Measurements from ENCODE around the gene CACNA2D3. TPM values are rescaled to one million over a fixed set of nuclear protein-coding genes. Genes with fewer than 3 reads are reported as not detected.

CACNA2D3 gene
- total and polyA plus RNA-seq, 4 experiments from 2014 or later: not detected

DNA sequence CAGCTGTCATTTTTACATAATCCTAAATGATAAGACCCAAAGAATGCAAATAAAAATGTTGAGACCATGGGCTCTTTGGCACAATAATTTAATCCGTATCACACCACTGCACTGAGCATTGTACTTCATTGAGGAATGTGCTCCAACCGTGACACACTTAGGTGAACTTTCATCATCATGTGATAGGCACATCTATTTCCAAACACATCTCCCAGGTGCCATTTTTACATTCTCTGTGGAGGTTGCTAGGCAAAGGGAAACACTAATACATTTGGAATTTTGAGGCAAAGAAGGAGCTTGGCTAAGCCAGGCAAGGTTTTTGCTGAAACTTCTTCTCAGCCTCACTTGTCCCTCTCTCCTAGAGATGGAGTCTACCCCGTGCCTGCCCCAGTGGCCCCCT, 736.8 kb downstream of the CACNA2D3 start:
- intact Hi-C loops (cut with micrococcal nuclease): no loop called here
- POLR2A ChIA-PET (ENCODE audit: partially characterized antibody): no interaction called here

DNA sequence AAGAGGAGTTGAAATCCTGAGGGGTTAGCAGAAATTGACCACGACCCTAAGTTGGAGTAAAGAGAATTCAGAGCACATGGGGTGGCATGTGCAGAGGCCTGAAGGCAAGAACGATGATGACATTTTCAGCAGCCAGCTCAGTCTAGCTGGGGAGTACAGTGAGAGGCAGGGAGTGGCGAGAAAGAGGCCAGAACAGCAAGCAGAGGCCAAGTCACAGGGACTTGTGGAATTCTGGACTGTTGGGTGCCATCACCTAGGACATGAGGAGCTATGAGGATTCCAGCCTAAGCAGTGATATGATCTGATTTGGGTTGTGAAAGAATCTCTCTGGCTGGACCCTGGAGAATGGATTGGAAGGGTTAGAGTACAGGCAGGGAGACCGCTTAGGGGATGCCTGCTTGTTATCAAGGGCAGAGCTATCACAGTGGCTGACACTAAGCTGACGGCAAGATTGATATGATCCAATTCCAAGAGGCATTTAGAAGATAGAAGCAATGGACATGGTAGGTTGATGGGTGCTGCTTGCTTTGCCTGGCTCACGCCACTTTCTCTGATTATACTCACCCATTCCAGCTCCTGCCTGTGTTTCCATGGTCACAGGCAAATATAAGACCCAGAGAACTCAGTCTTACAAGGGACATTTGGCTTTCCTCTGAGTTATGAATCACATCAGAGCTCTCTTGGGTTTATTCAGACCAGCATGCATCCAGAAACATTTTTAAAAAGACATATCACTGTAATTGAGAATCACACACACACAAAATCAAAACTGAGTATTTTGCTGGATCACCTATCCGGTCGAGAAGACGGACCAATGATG, 739.1 kb downstream of the CACNA2D3 start:
- H3K27ac ChIP-seq (ENCODE audit: low read depth, low read length): no peak overlapping the region
- ChIA-PET POLR2A (ENCODE audit: partially characterized antibody) (no interaction called here), CTCF (ENCODE audit: partially characterized antibody) (no interaction called here)
- H3K4me3 Mint-ChIP-seq: no peak overlapping the region
- no peak for DNase-seq
- H3K36me3 ChIP-seq (ENCODE audit: insufficient read depth, low read length): no peaks in the 10 kb centered on the region
- no peaks in the 10 kb centered on the region for H3K27me3 ChIP-seq (ENCODE audit: insufficient read depth, low read length)
- no peaks in the 10 kb centered on the region for H3K9me3 ChIP-seq (ENCODE audit: control insufficient read depth in 1 of 2, low read length in 2 of 2)
- H3K4me1 Mint-ChIP-seq: no peaks in the 10 kb centered on the region
- peaks cover 0 to 2% (median 0%) of the 10 kb centered on the region in 8 donors for H3K9me3 Mint-ChIP-seq
- no peak overlapping the region for H3K4me3 ChIP-seq (ENCODE audit: low read length in 2 of 2)
- no peaks in the 10 kb centered on the region for H3K4me1 ChIP-seq (ENCODE audit: insufficient read depth, low read length)
- no peaks in the 10 kb centered on the region for H3K36me3 Mint-ChIP-seq
- intact Hi-C loops (cut with micrococcal nuclease): no loop called here
- peaks cover 0 to 2% of the 10 kb centered on the region in 2 donors for H3K27me3 Mint-ChIP-seq
- peak overlapping the region in 1 of 7 donors; percentile 35 for H3K27ac Mint-ChIP-seq

More for the DNA sequence above, 736.8 kb downstream of the CACNA2D3 start:
- Histone ChIP-seq H3K27me3 (ENCODE audit: insufficient read depth, low read length) (no peaks in the 10 kb centered on the region), H3K9me3 (ENCODE audit: control insufficient read depth in 1 of 2, low read length in 2 of 2) (no peaks in the 10 kb centered on the region), H3K36me3 (ENCODE audit: insufficient read depth, low read length) (no peaks in the 10 kb centered on the region), H3K4me1 (ENCODE audit: insufficient read depth, low read length) (no peaks in the 10 kb centered on the region), H3K27ac (ENCODE audit: low read depth, low read length) (no peak overlapping the region), H3K4me3 (ENCODE audit: low read length in 2 of 2) (no peak overlapping the region)
- Mint-ChIP-seq H3K27me3 (peaks cover 0 to 2% of the 10 kb centered on the region in 2 donors), H3K27ac (no peak overlapping the region), H3K4me1 (no peaks in the 10 kb centered on the region), H3K9me3 (peaks cover 0 to 2% (median 0%) of the 10 kb centered on the region in 8 donors), H3K4me3 (no peak overlapping the region), H3K36me3 (no peaks in the 10 kb centered on the region)
- no peak for DNase-seq
- CTCF ChIA-PET (ENCODE audit: partially characterized antibody): no interaction called here

DNA sequence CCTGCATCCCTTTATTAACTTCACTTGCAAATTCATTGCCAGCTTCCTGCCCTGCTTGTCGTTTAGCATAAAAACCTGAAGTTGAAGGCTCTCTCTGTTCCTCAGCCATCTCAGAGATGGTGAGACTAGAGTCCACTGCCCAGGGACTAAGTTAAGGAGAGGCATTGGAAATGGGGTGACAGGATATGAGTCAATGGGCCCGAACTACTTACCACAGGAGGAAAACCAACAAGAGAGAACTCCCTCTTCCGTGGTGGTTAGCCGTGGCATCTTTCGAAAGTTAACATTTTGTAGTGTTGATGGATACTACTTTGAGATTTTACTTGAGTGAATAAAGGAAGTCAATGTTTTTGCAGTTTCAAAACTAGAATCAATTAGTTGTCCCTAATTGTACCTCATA, 740.2 kb downstream of the CACNA2D3 start:
- no peaks in the 10 kb centered on the region for H3K36me3 ChIP-seq (ENCODE audit: insufficient read depth, low read length)
- ChIA-PET POLR2A (ENCODE audit: partially characterized antibody) (no interaction called here), CTCF (ENCODE audit: partially characterized antibody) (no interaction called here)
- H3K9me3 ChIP-seq (ENCODE audit: control insufficient read depth in 1 of 2, low read length in 2 of 2): no peaks in the 10 kb centered on the region
- H3K4me1 ChIP-seq (ENCODE audit: insufficient read depth, low read length): no peaks in the 10 kb centered on the region
- no peaks in the 10 kb centered on the region for H3K4me1 Mint-ChIP-seq
- DNase-seq: no peak
- peaks cover 0 to 2% (median 0%) of the 10 kb centered on the region in 8 donors for H3K9me3 Mint-ChIP-seq
- H3K27ac ChIP-seq (ENCODE audit: low read depth, low read length): no peak overlapping the region
- H3K27me3 Mint-ChIP-seq: peaks cover 0 to 2% of the 10 kb centered on the region in 2 donors
- H3K4me3 Mint-ChIP-seq: no peak overlapping the region
- H3K4me3 ChIP-seq (ENCODE audit: low read length in 2 of 2): no peak overlapping the region
- no peaks in the 10 kb centered on the region for H3K27me3 ChIP-seq (ENCODE audit: insufficient read depth, low read length)
- H3K36me3 Mint-ChIP-seq: no peaks in the 10 kb centered on the region
- intact Hi-C loops (cut with micrococcal nuclease): no loop called here
- no peak overlapping the region for H3K27ac Mint-ChIP-seq

DNA sequence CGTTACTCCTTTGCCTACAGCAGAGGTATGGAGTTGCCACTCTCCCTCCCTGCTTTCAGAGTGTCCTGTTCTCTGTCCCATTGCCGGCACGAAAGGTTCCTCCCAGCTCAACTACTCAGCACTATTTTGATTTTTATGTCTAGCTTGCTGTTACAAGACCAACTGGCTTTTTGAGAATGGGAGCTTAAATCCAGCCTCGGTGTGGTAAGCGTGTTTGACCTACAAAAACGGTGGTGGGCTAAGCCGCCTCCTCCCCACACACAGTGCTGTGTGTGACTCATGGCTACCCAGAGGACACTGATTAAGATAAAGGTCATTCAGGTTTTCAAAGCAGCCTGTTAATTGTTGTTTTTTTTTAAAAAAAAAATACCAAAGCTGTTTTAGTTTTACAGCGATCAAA, 741.0 kb downstream of the CACNA2D3 start:
- peaks cover 0 to 2% of the 10 kb centered on the region in 2 donors for H3K27me3 Mint-ChIP-seq
- no peak overlapping the region for H3K4me3 Mint-ChIP-seq
- Histone ChIP-seq H3K9me3 (ENCODE audit: control insufficient read depth in 1 of 2, low read length in 2 of 2) (no peaks in the 10 kb centered on the region), H3K4me1 (ENCODE audit: insufficient read depth, low read length) (no peaks in the 10 kb centered on the region), H3K4me3 (ENCODE audit: low read length in 2 of 2) (no peak overlapping the region), H3K36me3 (ENCODE audit: insufficient read depth, low read length) (no peaks in the 10 kb centered on the region), H3K27me3 (ENCODE audit: insufficient read depth, low read length) (no peaks in the 10 kb centered on the region), H3K27ac (ENCODE audit: low read depth, low read length) (no peak overlapping the region)
- peaks cover 0 to 4% (median 0%) of the 10 kb centered on the region in 8 donors for H3K9me3 Mint-ChIP-seq
- intact Hi-C loops (cut with micrococcal nuclease): no loop called here
- no peaks in the 10 kb centered on the region for H3K36me3 Mint-ChIP-seq
- no peak for DNase-seq
- peak overlapping the region in 1 of 7 donors; percentile 1 for H3K27ac Mint-ChIP-seq
- H3K4me1 Mint-ChIP-seq: no peaks in the 10 kb centered on the region
- CTCF ChIA-PET (ENCODE audit: partially characterized antibody): no interaction called here
- POLR2A ChIA-PET (ENCODE audit: partially characterized antibody): no interaction called here

DNA sequence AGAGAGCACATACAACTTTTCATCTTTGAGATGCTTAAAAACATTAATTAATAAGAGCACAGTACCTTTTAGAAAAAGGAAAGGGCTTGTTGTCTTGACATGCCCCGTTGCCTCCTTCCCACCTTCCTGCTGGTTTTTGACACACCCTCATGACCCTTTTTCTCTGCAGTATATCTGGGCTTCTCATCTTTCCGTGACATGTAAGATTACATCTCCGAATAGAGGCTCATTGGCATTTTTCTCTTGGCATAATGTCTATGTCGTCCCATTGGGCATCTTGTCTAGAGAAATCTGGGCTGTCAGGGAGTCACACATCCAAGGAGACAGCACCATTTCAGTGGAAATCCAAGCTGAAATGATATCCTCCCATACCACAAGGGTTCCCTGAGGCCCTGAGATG, 741.4 kb downstream of the CACNA2D3 start:
- Histone ChIP-seq H3K36me3 (ENCODE audit: insufficient read depth, low read length) (no peaks in the 10 kb centered on the region), H3K4me1 (ENCODE audit: insufficient read depth, low read length) (no peaks in the 10 kb centered on the region), H3K27me3 (ENCODE audit: insufficient read depth, low read length) (no peaks in the 10 kb centered on the region), H3K4me3 (ENCODE audit: low read length in 2 of 2) (no peak overlapping the region), H3K27ac (ENCODE audit: low read depth, low read length) (no peak overlapping the region), H3K9me3 (ENCODE audit: control insufficient read depth in 1 of 2, low read length in 2 of 2) (no peaks in the 10 kb centered on the region)
- no peak overlapping the region for H3K4me3 Mint-ChIP-seq
- no peak for DNase-seq
- ChIA-PET CTCF (ENCODE audit: partially characterized antibody) (no interaction called here), POLR2A (ENCODE audit: partially characterized antibody) (no interaction called here)
- peaks cover 0 to 5% (median 0%) of the 10 kb centered on the region in 8 donors for H3K9me3 Mint-ChIP-seq
- intact Hi-C loops (cut with micrococcal nuclease): no loop called here
- H3K27me3 Mint-ChIP-seq: peaks cover 0 to 2% of the 10 kb centered on the region in 2 donors
- H3K36me3 Mint-ChIP-seq: no peaks in the 10 kb centered on the region
- no peaks in the 10 kb centered on the region for H3K4me1 Mint-ChIP-seq
- peak overlapping the region in 1 of 7 donors; percentile 76 for H3K27ac Mint-ChIP-seq

DNA sequence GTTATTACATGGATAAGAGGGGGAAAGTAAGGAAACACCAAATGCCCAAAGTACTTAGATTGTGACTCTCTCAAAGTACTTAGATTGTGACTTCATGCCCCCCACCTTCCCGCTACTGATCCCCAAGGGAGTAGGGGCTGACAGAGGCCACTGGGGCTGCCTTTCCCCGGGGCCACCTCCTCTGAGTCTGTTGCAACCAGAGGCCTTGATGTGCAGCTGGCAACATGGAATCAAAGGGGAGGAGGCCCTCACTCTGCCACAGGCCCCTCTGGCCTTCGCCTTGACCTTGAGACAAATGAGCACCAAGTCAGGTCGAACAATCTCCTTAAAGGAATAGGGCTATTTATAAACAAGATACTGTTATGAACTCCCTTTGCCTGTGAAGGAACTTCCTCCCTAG, 743.0 kb downstream of the CACNA2D3 start:
- Mint-ChIP-seq H3K27ac (no peak overlapping the region), H3K9me3 (peaks cover 0 to 5% (median 0%) of the 10 kb centered on the region in 8 donors), H3K4me1 (no peaks in the 10 kb centered on the region), H3K36me3 (no peaks in the 10 kb centered on the region), H3K4me3 (no peak overlapping the region), H3K27me3 (peaks cover 0 to 2% of the 10 kb centered on the region in 2 donors)
- H3K27ac ChIP-seq (ENCODE audit: low read depth, low read length): no peak overlapping the region
- H3K4me3 ChIP-seq (ENCODE audit: low read length in 2 of 2): no peak overlapping the region
- no peaks in the 10 kb centered on the region for H3K27me3 ChIP-seq (ENCODE audit: insufficient read depth, low read length)
- DNase-seq: no peak
- no peaks in the 10 kb centered on the region for H3K36me3 ChIP-seq (ENCODE audit: insufficient read depth, low read length)
- H3K4me1 ChIP-seq (ENCODE audit: insufficient read depth, low read length): no peaks in the 10 kb centered on the region
- intact Hi-C loops (cut with micrococcal nuclease): no loop called here
- H3K9me3 ChIP-seq (ENCODE audit: control insufficient read depth in 1 of 2, low read length in 2 of 2): no peaks in the 10 kb centered on the region
- ChIA-PET CTCF (ENCODE audit: partially characterized antibody) (no interaction called here), POLR2A (ENCODE audit: partially characterized antibody) (no interaction called here)

DNA sequence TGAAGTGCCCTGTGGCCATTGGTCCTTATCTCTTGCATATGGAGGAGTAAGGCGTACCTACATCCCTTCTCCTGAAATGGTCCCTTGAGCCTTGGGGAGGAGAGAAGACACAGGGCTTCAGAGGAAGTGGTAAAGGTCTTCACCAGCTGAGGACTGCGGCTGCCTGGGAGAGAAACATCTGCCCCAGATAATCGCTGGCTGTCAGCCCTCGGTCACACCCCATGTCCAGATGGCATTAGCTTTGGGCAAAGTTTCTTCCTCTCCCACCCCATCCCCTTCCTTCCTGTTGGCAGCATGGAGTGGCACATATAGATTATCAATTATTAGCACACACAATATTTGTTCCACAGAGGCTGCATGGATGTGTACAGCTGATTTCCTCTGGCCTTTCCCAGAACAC, 743.9 kb downstream of the CACNA2D3 start:
- DNase-seq: no peak
- Histone ChIP-seq H3K9me3 (ENCODE audit: control insufficient read depth in 1 of 2, low read length in 2 of 2) (no peaks in the 10 kb centered on the region), H3K36me3 (ENCODE audit: insufficient read depth, low read length) (no peaks in the 10 kb centered on the region), H3K27me3 (ENCODE audit: insufficient read depth, low read length) (no peaks in the 10 kb centered on the region), H3K4me1 (ENCODE audit: insufficient read depth, low read length) (no peaks in the 10 kb centered on the region), H3K27ac (ENCODE audit: low read depth, low read length) (no peak overlapping the region), H3K4me3 (ENCODE audit: low read length in 2 of 2) (no peak overlapping the region)
- ChIA-PET POLR2A (ENCODE audit: partially characterized antibody) (no interaction called here), CTCF (ENCODE audit: partially characterized antibody) (no interaction called here)
- Mint-ChIP-seq H3K27me3 (peaks cover 0 to 2% of the 10 kb centered on the region in 2 donors), H3K36me3 (no peaks in the 10 kb centered on the region), H3K4me1 (no peaks in the 10 kb centered on the region), H3K4me3 (no peak overlapping the region), H3K9me3 (peaks cover 0 to 5% (median under 1%) of the 10 kb centered on the region in 8 donors), H3K27ac (no peak overlapping the region)
- intact Hi-C loops (cut with micrococcal nuclease): no loop called here

Data from CD4-positive, alpha-beta memory T cell (primary cell).